B cell (primary cell): ENCODE measurements around the gene SPATA2L. TPM values are rescaled to one million over a fixed set of nuclear protein-coding genes. Genes with fewer than 3 reads are reported as not detected.
A peak's percentile ranks its signal among the peaks of the same experiment; 100 is the strongest.

Source experiments
- ATAC-seq: fragments of 200-7000 bp; cut with Tn5 transposase; one replicate; pipeline ENCODE4 v1.10.0; 2021; ENCODE audit warnings: low read depth, mild to moderate bottlenecking, moderate number of reproducible peaks, moderate library complexity
- CTCF ChIA-PET: fragments of 350-600 bp; sonication (Branson Sonifier 250); formaldehyde crosslinking; loops from one replicate; lab custom pipeline; 2021; ENCODE audit warnings: antibody characterized with exemption, inconsistent platforms; lab: Charles Lee
- POLR2A ChIA-PET: fragments of 350-600 bp; sonication (Branson Sonifier 250); formaldehyde crosslinking; loops from one replicate; lab custom pipeline; 2021; ENCODE audit warnings: antibody characterized with exemption; lab: Charles Lee
- DNase-seq: peaks from one replicate; pipeline ENCODE4 v3.0.0; 2013
- H2AFZ ChIP-seq: 2 replicates; pipeline ENCODE4 v1.6.1; 2012; ENCODE audit warnings: mild to moderate bottlenecking, low read depth, low read length; ENCODE audit not compliant: insufficient read depth, poor library complexity, severe bottlenecking
- H3K27ac ChIP-seq, 2 donors: 1 replicate in 1 of 2; 2 replicates in 1 of 2; pipeline ENCODE4 v1.5.1; 2012 to 2013; ENCODE audit warnings: low read length in 2 of 2, mild to moderate bottlenecking in 2 of 2, moderate library complexity in 1 of 2
- H3K27me3 ChIP-seq, 4 experiments: fragments of 200-600 bp in 1 of 4; sonication (generic) in 1 of 4; replicated peaks in 1 of 4; 1 replicate in 2 of 4; 2 replicates in 2 of 4; pipeline versions ENCODE4 v1.6.1 to v1.7.0; 2013 to 2016; ENCODE audit warnings: low read length in 3 of 4, mild to moderate bottlenecking in 2 of 4, mixed read lengths in 1 of 4, moderate library complexity in 1 of 4; ENCODE audit not compliant: insufficient read depth in 4 of 4, control insufficient read depth in 3 of 4; ENCODE audit errors: control extremely low read depth in 1 of 4
- H3K36me3 ChIP-seq, 2 experiments: replicated peaks in 1 of 2; 1 replicate in 1 of 2; 2 replicates in 1 of 2; pipeline versions ENCODE4 v1.6.1 to v1.7.1; 2013; ENCODE audit warnings: low read length in 1 of 2; ENCODE audit not compliant: insufficient read depth in 2 of 2, control insufficient read depth in 1 of 2; ENCODE audit errors: control extremely low read depth in 1 of 2, extremely low read depth in 1 of 2
- H3K4me1 ChIP-seq, 2 donors: fragments of 200-600 bp in 1 of 2; sonication (generic) in 1 of 2; 1 replicate in 1 of 2; 2 replicates in 1 of 2; pipeline versions ENCODE4 v1.5.1 to v1.6.1; 2013 to 2017; ENCODE audit warnings: low read length in 2 of 2; ENCODE audit not compliant: control insufficient read depth in 2 of 2, insufficient read depth in 2 of 2
- H3K4me2 ChIP-seq: replicated peaks from 2 replicates; pipeline ENCODE3; 2012; ENCODE audit warnings: mild to moderate bottlenecking, low read depth, low read length; ENCODE audit not compliant: poor library complexity, severe bottlenecking
- H3K4me3 ChIP-seq, 5 experiments: fragments of 200-600 bp in 1 of 5; sonication (generic) in 1 of 5; 1 replicate in 3 of 5; 2 replicates in 2 of 5; pipeline versions ENCODE4 v1.5.1 to v1.7.0; 2011 to 2016; ENCODE audit warnings: low read length in 4 of 5, mild to moderate bottlenecking in 4 of 5, low read depth in 2 of 5, control low read depth in 1 of 5, moderate library complexity in 1 of 5; ENCODE audit not compliant: insufficient read depth in 1 of 5; ENCODE audit errors: control extremely low read depth in 1 of 5, extremely low read depth in 1 of 5
- H3K79me2 ChIP-seq: fragments of 200-600 bp; sonication (generic); one replicate; pipeline ENCODE4 v1.6.0; 2016; ENCODE audit warnings: low read length; ENCODE audit not compliant: control insufficient read depth, insufficient read depth
- H3K9ac ChIP-seq: fragments of 200-600 bp; sonication (generic); 2 replicates; pipeline ENCODE4 v1.6.1; 2017; ENCODE audit warnings: mild to moderate bottlenecking, low read length, moderate library complexity
- H3K9me3 ChIP-seq, 3 donors: one replicate each; pipeline versions ENCODE4 v1.6.1 to v1.7.1; 2013; ENCODE audit warnings: low read length in 2 of 3; ENCODE audit not compliant: control insufficient read depth in 2 of 3, insufficient read depth in 1 of 3; ENCODE audit errors: control extremely low read depth in 1 of 3
- H4K20me1 ChIP-seq: 2 replicates; pipeline ENCODE4 v1.6.0; 2012; ENCODE audit warnings: mild to moderate bottlenecking, low read length; ENCODE audit not compliant: insufficient read depth, control insufficient read depth, poor library complexity, severe bottlenecking
- H3K27ac Mint-ChIP-seq: one replicate; pipeline ENCODE4 v1.8.0; 2021; ENCODE audit warnings: mixed read lengths
- H3K27me3 Mint-ChIP-seq: one replicate; pipeline ENCODE4 v1.8.0; 2021; ENCODE audit warnings: mixed read lengths
- H3K4me1 Mint-ChIP-seq: one replicate; pipeline ENCODE4 v1.8.0; 2021; ENCODE audit warnings: mixed read lengths
- H3K4me3 Mint-ChIP-seq: one replicate; pipeline ENCODE4 v1.8.0; 2021; ENCODE audit warnings: mixed read lengths
- H3K9me3 Mint-ChIP-seq: one replicate; pipeline ENCODE4 v1.8.0; 2022; ENCODE audit warnings: mixed read lengths; ENCODE audit not compliant: insufficient read depth
- CTCF ChIP-seq: fragments of 200-600 bp; IDR thresholded peaks from one replicate; pipeline ENCODE4 v1.8.0; 2022; ENCODE audit warnings: antibody characterized with exemption, mild to moderate bottlenecking
- EZH2 ChIP-seq: IDR thresholded peaks from 2 replicates; pipeline ENCODE4 v1.6.1; 2012; ENCODE audit warnings: borderline replicate concordance, low read depth, mild to moderate bottlenecking, moderate library complexity, low read length; ENCODE audit not compliant: insufficient read depth, poor library complexity, severe bottlenecking
- WGBS: methylation state at CpG from one replicate; pipeline ENCODE4 v1.1.5; 2013; ENCODE audit warnings: missing lambda C conversion rate; ENCODE audit not compliant: insufficient coverage; 5-methylcytosine and 5-hydroxymethylcytosine counted together
- intact Hi-C: fragments of 100-400 bp; cut with micrococcal nuclease; formaldehyde crosslinking; loops from one replicate; pipeline ENCODE4 v1.10.0; 2022
- polyA plus RNA-seq: library from polyadenylated mRNA; depleted of rRNA; stranded (reverse); fragments of >200 nt; gene quantifications from 2 replicates; pipeline ENCODE4 v1.2.3, GENCODE V29; 2012
- total RNA-seq, 2 donors: library from RNA; stranded (reverse); fragments of 120-200 nt in 1 of 2; gene quantifications; 1 replicate in 1 of 2; 2 replicates in 1 of 2; pipeline versions ENCODE4 v1.2.3 to v1.2.4, GENCODE V29; 2013 to 2022

Gene SPATA2L
- total and polyA plus RNA-seq, 2 donors (not counting 1 experiment from before 2014, with no cell fraction given) = 16.4 to 32.1 TPM

- Histone ChIP-seq H3K4me2 (no peak overlapping the region), H3K4me1 (peaks cover 3 to 10% of the 10 kb centered on the region in 2 donors), H3K79me2 (peaks cover 12% of the 10 kb centered on the region), H3K27me3 (no peaks in the 10 kb centered on the region), H2AFZ (no peak overlapping the region), H3K9ac (no peak overlapping the region), H3K27ac (no peak overlapping the region), H3K4me3 (no peak overlapping the region), H3K36me3 (peaks cover 0 to 56% of the 10 kb centered on the region in 2 experiments), H3K9me3 (no peaks in the 10 kb centered on the region), H4K20me1 (peaks cover 13% of the 10 kb centered on the region)
- WGBS = 97% methylated on average over 13 of the region's 16 CpGs
- no peak for TF ChIP-seq CTCF
- no peak for TF ChIP-seq EZH2
- Mint-ChIP-seq H3K9me3 (no peaks in the 10 kb centered on the region), H3K4me1 (peaks cover 12% of the 10 kb centered on the region), H3K27ac (no peak overlapping the region), H3K27me3 (no peaks in the 10 kb centered on the region), H3K4me3 (no peak overlapping the region)
- POLR2A ChIA-PET = interaction anchor here (0.5 kb wide), 1 partner anchor 46 kb away, joined by 5 read pairs; no protein-coding TSS in a partner anchor
- CTCF ChIA-PET = interaction anchor here (0.7 kb wide), 1 partner anchor 17 kb away, joined by 3 read pairs; no protein-coding TSS in a partner anchor
- ATAC-seq (no peak), DNase-seq (no peak)
- intact Hi-C loops = no loop called here
Measured at GRCh38 chr16:89744813-89745212, 43.3 kb upstream of the SPATA2L start.

- Histone ChIP-seq H2AFZ (no peak overlapping the region), H3K4me1 (peaks cover 0 to 6% of the 10 kb centered on the region in 2 donors), H3K4me2 (no peak overlapping the region), H3K79me2 (no peaks in the 10 kb centered on the region), H4K20me1 (peaks cover 22% of the 10 kb centered on the region), H3K36me3 (peaks cover 0 to 62% of the 10 kb centered on the region in 2 experiments), H3K9ac (no peak overlapping the region), H3K9me3 (no peaks in the 10 kb centered on the region), H3K4me3 (no peak overlapping the region), H3K27ac (peak overlapping the region in 1 of 2 donors; percentile 43), H3K27me3 (no peaks in the 10 kb centered on the region)
- Mint-ChIP-seq H3K4me3 (no peak overlapping the region), H3K27ac (peak overlapping the region; percentile 34), H3K4me1 (peaks cover 7% of the 10 kb centered on the region), H3K9me3 (no peaks in the 10 kb centered on the region), H3K27me3 (no peaks in the 10 kb centered on the region)
- ATAC-seq (no peak), DNase-seq (no peak)
- ChIA-PET POLR2A (no interaction called here), CTCF (interaction anchor here (1.6 kb wide), 1 partner anchor 51 kb away, joined by 4 read pairs; no protein-coding TSS in a partner anchor)
- intact Hi-C loops = no loop called here
- no peak for TF ChIP-seq EZH2
- TF ChIP-seq CTCF = no peak
- no CpG with 5 or more reads among the region's 4 CpGs for WGBS
Measured at GRCh38 chr16:89742948-89743347, 41.4 kb upstream of the SPATA2L start.
